Cardiac muscle cell (in vitro differentiated cells and primary cell): ENCODE results near the gene TMC2. TPM values are rescaled to one million over a fixed set of nuclear protein-coding genes. Genes with fewer than 3 reads are reported as not detected.

ENCODE experiments used
- DNase-seq, 2 donors: peaks; one replicate each; pipeline versions ENCODE4 v3.0.0 to v3.0.0-alpha.2; 2010 to 2017; ENCODE audit warnings: low read depth in 1 of 2, low spot score in 1 of 2
- H3K27ac ChIP-seq: fragments of 200-600 bp; sonication (generic); 2 replicates; pipeline ENCODE4 v1.5.1; 2016
- H3K27me3 ChIP-seq: fragments of 200-600 bp; sonication (generic); 2 replicates; pipeline ENCODE4 v1.6.0; 2016; ENCODE audit warnings: control low read depth
- H3K36me3 ChIP-seq: fragments of 200-600 bp; sonication (generic); 2 replicates; pipeline ENCODE4 v1.5.1; 2016; ENCODE audit warnings: control low read depth
- H3K4me1 ChIP-seq: fragments of 200-600 bp; sonication (generic); 2 replicates; pipeline ENCODE4 v1.8.1; 2017; ENCODE audit warnings: low read depth, mild to moderate bottlenecking, mixed run types
- H3K4me3 ChIP-seq: fragments of 200-600 bp; sonication (generic); 2 replicates; pipeline ENCODE4 v1.5.1; 2016; ENCODE audit warnings: mild to moderate bottlenecking
- H3K9me3 ChIP-seq: fragments of 200-600 bp; sonication (generic); 2 replicates; pipeline ENCODE4 v1.5.1; 2017; ENCODE audit warnings: low read depth, mild to moderate bottlenecking, control low read depth
- CTCF ChIP-seq: IDR thresholded peaks from 2 replicates; pipeline ENCODE4 v1.5.1; 2012; ENCODE audit warnings: low read depth, mild to moderate bottlenecking, low read length
- polyA plus RNA-seq: library from polyadenylated mRNA; unstranded; fragments of >200 nt; fragmentation: Nextera tagmentation; extraction: Ambion mirVana; gene quantifications from 2 replicates; pipeline ENCODE4 v1.2.1, GENCODE V29; 2016
- total RNA-seq: library from RNA; depleted of rRNA; stranded (reverse); fragments of >200 nt; gene quantifications from 2 replicates; pipeline ENCODE4 v1.2.3, GENCODE V29; 2016

Gene TMC2
- total and polyA plus RNA-seq, 2 experiments from 2014 or later = not detected

GRCh38 chr20:2533118-2533517 is 3.3 kb upstream of the TMC2 start:
- Histone ChIP-seq H3K4me1 (no peaks in the 10 kb centered on the region), H3K4me3 (no peak overlapping the region), H3K36me3 (no peaks in the 10 kb centered on the region), H3K27me3 (peaks cover 23% of the 10 kb centered on the region), H3K27ac (no peak overlapping the region), H3K9me3 (no peaks in the 10 kb centered on the region)
- no peak for DNase-seq
- TF ChIP-seq CTCF = no peak

- no peak for TF ChIP-seq CTCF
- Histone ChIP-seq H3K27ac (no peak overlapping the region), H3K27me3 (peaks cover 2% of the 10 kb centered on the region), H3K9me3 (no peaks in the 10 kb centered on the region), H3K4me1 (no peaks in the 10 kb centered on the region), H3K36me3 (no peaks in the 10 kb centered on the region), H3K4me3 (no peak overlapping the region)
- no peak for DNase-seq
These were observed 438 bp upstream of the TMC2 start for GRCh38 chr20:2535711-2536559.

GRCh38 chr20:2537101-2537500 is 728 bp downstream of the TMC2 start:
- Histone ChIP-seq H3K27ac (no peak overlapping the region), H3K4me3 (no peak overlapping the region), H3K36me3 (no peaks in the 10 kb centered on the region), H3K4me1 (no peaks in the 10 kb centered on the region), H3K27me3 (peaks cover 5% of the 10 kb centered on the region), H3K9me3 (no peaks in the 10 kb centered on the region)
- no peak for TF ChIP-seq CTCF
- DNase-seq = no peak

- H3K27ac ChIP-seq = no peak overlapping the region
- H3K9me3 ChIP-seq = no peaks in the 10 kb centered on the region
- no peaks in the 10 kb centered on the region for H3K4me1 ChIP-seq
- TF ChIP-seq CTCF = no peak
- no peaks in the 10 kb centered on the region for H3K36me3 ChIP-seq
- no peak overlapping the region for H3K4me3 ChIP-seq
- no peak for DNase-seq
- peaks cover 8% of the 10 kb centered on the region for H3K27me3 ChIP-seq
These were observed 2.0 kb downstream of the TMC2 start for GRCh38 chr20:2538356-2538755.

GRCh38 chr20:2538931-2539720 is 2.8 kb downstream of the TMC2 start:
- peaks cover 8% of the 10 kb centered on the region for H3K27me3 ChIP-seq
- DNase-seq = no peak
- no peak overlapping the region for H3K27ac ChIP-seq
- H3K4me3 ChIP-seq = no peak overlapping the region
- TF ChIP-seq CTCF = no peak
- H3K4me1 ChIP-seq = no peaks in the 10 kb centered on the region
- no peaks in the 10 kb centered on the region for H3K36me3 ChIP-seq
- H3K9me3 ChIP-seq = no peaks in the 10 kb centered on the region
